ENCODE results near the gene MARK3.

MARK3 gene

DNA sequence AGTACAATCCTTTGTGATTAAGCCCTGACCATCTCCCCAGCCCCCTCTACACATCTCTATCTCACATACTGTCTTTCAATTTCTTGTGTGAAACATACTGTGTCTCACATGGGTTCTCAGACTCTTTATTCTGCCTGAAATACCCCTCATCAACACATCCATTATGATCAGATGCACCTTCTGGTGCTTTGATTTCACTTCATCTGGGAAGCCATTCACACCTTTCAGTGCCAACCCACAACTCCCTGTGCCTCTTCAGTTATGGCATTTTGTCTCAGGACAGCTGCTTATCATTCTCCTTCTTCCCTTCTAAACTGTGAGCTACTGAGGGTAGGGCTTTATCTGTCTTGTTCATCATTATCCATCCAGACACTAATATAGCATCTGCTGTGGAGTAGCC lies 78.6 kb downstream of the MARK3 start:
- H3K9ac ChIP-seq: no peak overlapping the region
- H3K27me3 ChIP-seq (ENCODE audit: control insufficient read depth, insufficient read depth, low read length): no peaks in the 10 kb centered on the region
- no peaks in the 10 kb centered on the region for H3K9me3 ChIP-seq (ENCODE audit: control insufficient read depth, low read length)
- H3K4me3 ChIP-seq (ENCODE audit: low read depth, low read length): no peak overlapping the region
- no peak for TF ChIP-seq CTCF (IDR thresholded peaks at IDR 0.05)
- H3K36me3 ChIP-seq (ENCODE audit: control insufficient read depth, insufficient read depth, low read length): no peaks in the 10 kb centered on the region
- H3K79me2 ChIP-seq: peaks cover 29% of the 10 kb centered on the region
- no peak overlapping the region for H3K4me2 ChIP-seq (ENCODE audit: low read length)
- no peak overlapping the region for H2AFZ ChIP-seq
- no peak overlapping the region for H3K27ac ChIP-seq
- peaks cover 3% of the 10 kb centered on the region for H3K4me1 ChIP-seq

DNA sequence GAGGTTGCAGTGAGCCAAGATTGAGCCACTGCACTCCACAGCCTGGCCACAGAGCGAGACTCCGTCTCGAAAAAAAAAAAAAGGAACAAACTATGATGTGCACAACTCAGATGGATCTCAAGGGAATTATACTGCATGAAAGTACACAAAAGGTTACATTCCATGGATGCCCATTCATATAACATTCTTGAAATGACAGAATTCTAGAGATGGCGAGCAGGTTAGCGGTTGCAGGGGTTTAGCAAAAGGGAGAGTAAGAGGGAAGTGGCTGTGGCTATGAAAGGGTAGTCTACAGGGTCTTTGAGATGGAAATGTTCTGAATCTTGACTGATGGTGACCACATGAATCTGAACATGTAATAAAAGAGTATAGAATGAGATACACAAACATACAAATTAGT lies 87.7 kb downstream of the MARK3 start:
- no peaks in the 10 kb centered on the region for H3K27me3 ChIP-seq (ENCODE audit: control insufficient read depth, insufficient read depth, low read length)
- peaks cover 7% of the 10 kb centered on the region for H3K79me2 ChIP-seq
- no peak overlapping the region for H3K4me2 ChIP-seq (ENCODE audit: low read length)
- no peaks in the 10 kb centered on the region for H3K4me1 ChIP-seq
- no peaks in the 10 kb centered on the region for H3K9me3 ChIP-seq (ENCODE audit: control insufficient read depth, low read length)
- no peak overlapping the region for H3K27ac ChIP-seq
- TF ChIP-seq CTCF (IDR thresholded peaks at IDR 0.05): no peak
- no peak overlapping the region for H3K9ac ChIP-seq
- no peak overlapping the region for H3K4me3 ChIP-seq (ENCODE audit: low read depth, low read length)
- H3K36me3 ChIP-seq (ENCODE audit: control insufficient read depth, insufficient read depth, low read length): no peaks in the 10 kb centered on the region
- no peak overlapping the region for H2AFZ ChIP-seq

GRCh38 chr14:103474893-103475292 lies 89.7 kb downstream of the MARK3 start:
- H3K9me3 ChIP-seq (ENCODE audit: control insufficient read depth, low read length): no peaks in the 10 kb centered on the region
- H3K27me3 ChIP-seq (ENCODE audit: control insufficient read depth, insufficient read depth, low read length): no peaks in the 10 kb centered on the region
- no peaks in the 10 kb centered on the region for H3K36me3 ChIP-seq (ENCODE audit: control insufficient read depth, insufficient read depth, low read length)
- no peak for TF ChIP-seq CTCF (IDR thresholded peaks at IDR 0.05)
- no peak overlapping the region for H3K4me3 ChIP-seq (ENCODE audit: low read depth, low read length)
- H3K4me1 ChIP-seq: no peaks in the 10 kb centered on the region
- H3K79me2 ChIP-seq: peaks cover 7% of the 10 kb centered on the region
- no peak overlapping the region for H3K9ac ChIP-seq
- no peak overlapping the region for H3K4me2 ChIP-seq (ENCODE audit: low read length)
- H2AFZ ChIP-seq: no peak overlapping the region
- H3K27ac ChIP-seq: no peak overlapping the region

- TF ChIP-seq CTCF (IDR thresholded peaks at IDR 0.05): no peak
- no peak overlapping the region for H3K9ac ChIP-seq
- no peaks in the 10 kb centered on the region for H3K4me1 ChIP-seq
- H3K36me3 ChIP-seq (ENCODE audit: control insufficient read depth, insufficient read depth, low read length): no peaks in the 10 kb centered on the region
- no peak overlapping the region for H3K27ac ChIP-seq
- no peaks in the 10 kb centered on the region for H3K9me3 ChIP-seq (ENCODE audit: control insufficient read depth, low read length)
- H3K79me2 ChIP-seq: peaks cover 2% of the 10 kb centered on the region
- no peak overlapping the region for H3K4me3 ChIP-seq (ENCODE audit: low read depth, low read length)
- H3K4me2 ChIP-seq (ENCODE audit: low read length): no peak overlapping the region
- H3K27me3 ChIP-seq (ENCODE audit: control insufficient read depth, insufficient read depth, low read length): no peaks in the 10 kb centered on the region
- H2AFZ ChIP-seq: no peak overlapping the region
Measured at GRCh38 chr14:103476065-103476464, 90.8 kb downstream of the MARK3 start.

GRCh38 chr14:103476631-103477030 lies 91.4 kb downstream of the MARK3 start:
- Histone ChIP-seq H3K9ac (no peak overlapping the region), H3K79me2 (peaks cover 2% of the 10 kb centered on the region), H2AFZ (no peak overlapping the region), H3K27ac (no peak overlapping the region), H3K27me3 (ENCODE audit: control insufficient read depth, insufficient read depth, low read length) (no peaks in the 10 kb centered on the region), H3K4me3 (ENCODE audit: low read depth, low read length) (no peak overlapping the region), H3K9me3 (ENCODE audit: control insufficient read depth, low read length) (no peaks in the 10 kb centered on the region), H3K4me1 (no peaks in the 10 kb centered on the region), H3K36me3 (ENCODE audit: control insufficient read depth, insufficient read depth, low read length) (no peaks in the 10 kb centered on the region), H3K4me2 (ENCODE audit: low read length) (no peak overlapping the region)
- no peak for TF ChIP-seq CTCF (IDR thresholded peaks at IDR 0.05)

Measured in parathyroid adenoma (tissue), 2 donors.